GM12891 (cell line): ENCODE results near the gene DPP10.

Source experiments
- POLR2A ChIP-seq: IDR thresholded peaks from 2 replicates; pipeline ENCODE4 v1.6.1; 2011; ENCODE audit warnings: low read depth, low read length, control low read depth
- POLR2AphosphoS5 ChIP-seq: IDR thresholded peaks from 2 replicates; pipeline ENCODE4 v1.6.1; 2011; ENCODE audit warnings: low read depth, low read length, control low read depth
- TAF1 ChIP-seq: IDR thresholded peaks from 2 replicates; pipeline ENCODE4 v1.6.1; 2011; ENCODE audit warnings: low read depth, low read length, control low read depth

DNA sequence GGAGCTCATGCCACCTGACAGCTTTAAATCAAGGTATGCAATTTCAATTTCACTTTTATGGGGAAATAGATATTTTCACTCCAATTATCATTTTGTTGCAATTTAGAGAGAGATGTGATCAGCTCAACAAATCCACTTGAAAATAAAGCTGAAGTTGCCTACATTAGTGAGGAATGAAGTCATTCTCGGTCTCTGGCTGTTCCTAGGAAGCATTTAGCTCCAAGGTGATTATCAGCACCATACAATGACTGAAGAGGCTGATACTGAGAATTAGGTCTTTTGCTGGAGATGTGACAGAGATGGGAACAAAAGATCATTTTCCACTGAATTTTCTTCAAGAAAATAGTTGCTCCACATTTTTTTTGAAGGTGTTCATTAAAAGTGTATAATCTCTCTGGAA is 1303.7 kb downstream of the DPP10 start:
- TF ChIP-seq POLR2AphosphoS5, result no peak
- TF ChIP-seq POLR2A, result no peak
- TF ChIP-seq TAF1, result no peak
